ENCODE data around the gene UBE2V1.

DNA sequence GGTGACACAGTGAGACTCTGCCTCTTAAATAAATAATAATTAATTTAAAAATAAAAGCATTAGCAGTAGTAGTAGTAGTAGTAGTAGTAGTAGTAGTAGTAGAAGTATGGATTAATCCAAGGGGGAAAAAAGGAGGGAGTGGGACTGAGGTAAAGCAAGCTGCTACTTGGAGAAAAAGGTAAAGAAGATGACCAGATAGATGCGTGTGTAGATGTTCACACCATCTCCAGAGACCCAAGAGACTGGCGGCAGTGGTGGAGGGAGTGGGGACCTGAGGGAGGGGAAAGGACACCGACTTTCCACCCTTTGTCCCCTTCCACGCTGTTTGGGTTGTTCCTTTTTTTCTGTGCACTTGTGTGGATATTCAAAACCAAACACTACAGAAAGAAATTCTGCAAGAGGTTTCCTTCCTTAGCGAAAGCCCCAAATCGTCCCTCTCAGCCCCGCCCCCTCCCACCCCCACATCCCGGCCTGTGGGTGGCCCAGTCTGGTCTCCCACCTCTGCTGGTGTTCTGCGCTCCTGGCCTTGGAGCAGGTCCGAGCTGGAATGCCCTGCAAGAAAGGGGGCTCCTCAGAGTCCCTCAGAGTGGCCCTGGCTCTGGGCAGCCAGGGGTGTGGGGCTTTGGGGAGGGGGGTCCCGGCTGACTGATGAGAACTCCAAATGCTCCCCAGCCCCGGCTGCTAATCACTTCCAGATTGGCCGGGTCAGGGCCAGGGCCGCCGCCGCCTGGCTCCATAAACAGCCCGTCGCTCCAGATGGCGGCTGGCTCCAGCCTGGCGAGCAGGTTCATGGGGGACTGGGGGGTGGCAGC, 60.2 kb downstream of the UBE2V1 start:
- no peak for TF ChIP-seq EZH2phosphoT487 (IDR thresholded peaks at IDR 0.05; ENCODE audit: low read depth)
- TF ChIP-seq, protein P1, sequence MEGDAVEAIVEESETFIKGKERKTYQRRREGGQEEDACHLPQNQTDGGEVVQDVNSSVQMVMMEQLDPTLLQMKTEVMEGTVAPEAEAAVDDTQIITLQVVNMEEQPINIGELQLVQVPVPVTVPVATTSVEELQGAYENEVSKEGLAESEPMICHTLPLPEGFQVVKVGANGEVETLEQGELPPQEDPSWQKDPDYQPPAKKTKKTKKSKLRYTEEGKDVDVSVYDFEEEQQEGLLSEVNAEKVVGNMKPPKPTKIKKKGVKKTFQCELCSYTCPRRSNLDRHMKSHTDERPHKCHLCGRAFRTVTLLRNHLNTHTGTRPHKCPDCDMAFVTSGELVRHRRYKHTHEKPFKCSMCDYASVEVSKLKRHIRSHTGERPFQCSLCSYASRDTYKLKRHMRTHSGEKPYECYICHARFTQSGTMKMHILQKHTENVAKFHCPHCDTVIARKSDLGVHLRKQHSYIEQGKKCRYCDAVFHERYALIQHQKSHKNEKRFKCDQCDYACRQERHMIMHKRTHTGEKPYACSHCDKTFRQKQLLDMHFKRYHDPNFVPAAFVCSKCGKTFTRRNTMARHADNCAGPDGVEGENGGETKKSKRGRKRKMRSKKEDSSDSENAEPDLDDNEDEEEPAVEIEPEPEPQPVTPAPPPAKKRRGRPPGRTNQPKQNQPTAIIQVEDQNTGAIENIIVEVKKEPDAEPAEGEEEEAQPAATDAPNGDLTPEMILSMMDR (IDR thresholded peaks at IDR 0.05; ENCODE audit: low read depth, low read length): no peak
